ENCODE data around the gene MRGPRD.

The MRGPRD gene

DNA sequence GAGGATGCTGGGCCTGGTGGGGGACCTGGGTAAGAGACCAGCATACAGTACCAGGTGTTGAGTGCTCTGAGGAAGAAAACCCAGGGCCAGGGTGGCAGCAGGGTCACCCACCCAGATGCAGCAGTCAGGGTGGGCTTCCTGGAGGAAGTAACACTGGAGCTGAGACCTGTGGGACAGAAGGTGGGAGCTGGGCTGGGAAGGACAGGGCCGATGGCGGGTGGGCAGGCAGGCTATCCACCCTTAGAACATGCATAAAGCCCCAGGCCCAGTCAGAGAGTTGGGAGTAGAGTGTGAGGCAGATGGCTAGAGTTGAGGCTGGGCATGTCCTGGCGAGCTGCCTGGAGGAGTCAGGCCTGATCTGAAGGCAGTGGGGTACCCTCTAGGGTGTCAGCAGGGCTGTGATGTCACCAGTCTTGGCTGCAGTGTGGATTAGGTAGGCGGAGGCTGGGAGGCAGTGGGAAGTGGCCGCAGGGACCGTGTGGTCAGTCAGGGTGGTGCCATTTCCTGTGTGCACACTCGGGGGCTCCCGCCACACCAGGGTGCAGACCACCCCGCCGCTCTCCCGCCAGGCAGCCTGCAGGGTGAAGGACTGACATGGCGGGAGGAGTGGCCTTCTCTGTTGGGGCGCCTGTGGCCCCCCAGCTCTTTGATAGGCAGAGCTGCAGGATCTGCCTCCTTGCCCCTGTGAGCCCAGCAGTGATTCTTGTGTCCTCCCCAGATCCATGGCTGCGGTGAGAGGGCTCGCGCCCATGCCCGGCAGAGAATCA is 41.8 kb downstream of the MRGPRD start:
- peaks cover 21% of the 10 kb centered on the region; the same call in 1 of the 2 replicates for H3K36me3 ChIP-seq (ENCODE audit: insufficient read depth, low read length)
- no peak overlapping the region for H3K9ac ChIP-seq (ENCODE audit: low read depth, low read length, poor library complexity, severe bottlenecking)
- H3K79me2 ChIP-seq (ENCODE audit: insufficient read depth, low read length), result no peaks in the 10 kb centered on the region
- H4K20me1 ChIP-seq (ENCODE audit: insufficient read depth, low read length, poor library complexity, severe bottlenecking), result no peaks in the 10 kb centered on the region
- no peaks in the 10 kb centered on the region for H3K4me1 ChIP-seq (ENCODE audit: insufficient read depth, low read length, poor library complexity, severe bottlenecking)
- no peak overlapping the region for H3K4me2 ChIP-seq (ENCODE audit: low read depth, low read length, poor library complexity, severe bottlenecking)
- no peak overlapping the region for H3K4me3 ChIP-seq (ENCODE audit: low read length, poor library complexity, severe bottlenecking)
- H3K9me2 ChIP-seq (replicated peaks; ENCODE audit: low read depth, low read length), result no peaks in the 10 kb centered on the region
- H3K9me3 ChIP-seq (ENCODE audit: insufficient read depth, low read depth, low read length), result no peaks in the 10 kb centered on the region
- H3K27me3 ChIP-seq (ENCODE audit: insufficient read depth, low read length, poor library complexity, severe bottlenecking), result no peaks in the 10 kb centered on the region
- TF ChIP-seq, protein P1, sequence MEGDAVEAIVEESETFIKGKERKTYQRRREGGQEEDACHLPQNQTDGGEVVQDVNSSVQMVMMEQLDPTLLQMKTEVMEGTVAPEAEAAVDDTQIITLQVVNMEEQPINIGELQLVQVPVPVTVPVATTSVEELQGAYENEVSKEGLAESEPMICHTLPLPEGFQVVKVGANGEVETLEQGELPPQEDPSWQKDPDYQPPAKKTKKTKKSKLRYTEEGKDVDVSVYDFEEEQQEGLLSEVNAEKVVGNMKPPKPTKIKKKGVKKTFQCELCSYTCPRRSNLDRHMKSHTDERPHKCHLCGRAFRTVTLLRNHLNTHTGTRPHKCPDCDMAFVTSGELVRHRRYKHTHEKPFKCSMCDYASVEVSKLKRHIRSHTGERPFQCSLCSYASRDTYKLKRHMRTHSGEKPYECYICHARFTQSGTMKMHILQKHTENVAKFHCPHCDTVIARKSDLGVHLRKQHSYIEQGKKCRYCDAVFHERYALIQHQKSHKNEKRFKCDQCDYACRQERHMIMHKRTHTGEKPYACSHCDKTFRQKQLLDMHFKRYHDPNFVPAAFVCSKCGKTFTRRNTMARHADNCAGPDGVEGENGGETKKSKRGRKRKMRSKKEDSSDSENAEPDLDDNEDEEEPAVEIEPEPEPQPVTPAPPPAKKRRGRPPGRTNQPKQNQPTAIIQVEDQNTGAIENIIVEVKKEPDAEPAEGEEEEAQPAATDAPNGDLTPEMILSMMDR (conservative IDR thresholded peaks at IDR 0.05; ENCODE audit: low read length), result no peak
- no peak for TF ChIP-seq EZH2phosphoT487 (IDR thresholded peaks at IDR 0.05; ENCODE audit: borderline replicate concordance)
- no peak overlapping the region for H2AFZ ChIP-seq (ENCODE audit: low read length)
- H3F3A ChIP-seq (ENCODE audit: low read depth), result no peaks in the 10 kb centered on the region

DNA sequence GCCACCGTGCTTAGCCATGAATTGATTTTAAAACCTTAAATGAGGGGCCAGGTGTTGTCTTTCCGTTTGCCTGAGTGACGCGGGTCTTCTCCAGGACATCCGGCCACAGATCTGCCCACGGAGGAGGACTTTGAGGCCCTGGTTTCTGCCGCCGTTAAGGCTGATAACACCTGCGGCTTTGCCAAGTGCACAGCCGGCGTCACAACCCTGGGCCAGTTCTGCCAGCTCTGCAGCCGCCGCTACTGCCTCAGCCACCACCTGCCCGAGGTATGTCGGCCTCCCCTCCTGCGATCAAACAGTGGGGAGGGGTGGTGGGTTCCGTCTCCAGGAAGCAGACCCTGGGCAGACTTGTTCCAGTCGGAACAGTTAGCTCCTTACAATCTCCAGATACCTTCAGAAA is 42.7 kb downstream of the MRGPRD start:
- H3K9me2 ChIP-seq (replicated peaks; ENCODE audit: low read depth, low read length), result no peaks in the 10 kb centered on the region
- H3K4me1 ChIP-seq (ENCODE audit: insufficient read depth, low read length, poor library complexity, severe bottlenecking), result no peaks in the 10 kb centered on the region
- no peak overlapping the region for H3K4me2 ChIP-seq (ENCODE audit: low read depth, low read length, poor library complexity, severe bottlenecking)
- no peaks in the 10 kb centered on the region for H3F3A ChIP-seq (ENCODE audit: low read depth)
- no peak for TF ChIP-seq EZH2phosphoT487 (IDR thresholded peaks at IDR 0.05; ENCODE audit: borderline replicate concordance)
- TF ChIP-seq, protein P1 (conservative IDR thresholded peaks at IDR 0.05; ENCODE audit: low read length), result no peak
- no peaks in the 10 kb centered on the region for H3K27me3 ChIP-seq (ENCODE audit: insufficient read depth, low read length, poor library complexity, severe bottlenecking)
- no peak overlapping the region for H2AFZ ChIP-seq (ENCODE audit: low read length)
- no peak overlapping the region for H3K4me3 ChIP-seq (ENCODE audit: low read length, poor library complexity, severe bottlenecking)
- peaks cover 25% of the 10 kb centered on the region; the same call in 1 of the 2 replicates for H3K36me3 ChIP-seq (ENCODE audit: insufficient read depth, low read length)
- H3K9me3 ChIP-seq (ENCODE audit: insufficient read depth, low read depth, low read length), result no peaks in the 10 kb centered on the region
- no peak overlapping the region for H3K9ac ChIP-seq (ENCODE audit: low read depth, low read length, poor library complexity, severe bottlenecking)
- H4K20me1 ChIP-seq (ENCODE audit: insufficient read depth, low read length, poor library complexity, severe bottlenecking), result no peaks in the 10 kb centered on the region
- no peaks in the 10 kb centered on the region for H3K79me2 ChIP-seq (ENCODE audit: insufficient read depth, low read length)

DNA sequence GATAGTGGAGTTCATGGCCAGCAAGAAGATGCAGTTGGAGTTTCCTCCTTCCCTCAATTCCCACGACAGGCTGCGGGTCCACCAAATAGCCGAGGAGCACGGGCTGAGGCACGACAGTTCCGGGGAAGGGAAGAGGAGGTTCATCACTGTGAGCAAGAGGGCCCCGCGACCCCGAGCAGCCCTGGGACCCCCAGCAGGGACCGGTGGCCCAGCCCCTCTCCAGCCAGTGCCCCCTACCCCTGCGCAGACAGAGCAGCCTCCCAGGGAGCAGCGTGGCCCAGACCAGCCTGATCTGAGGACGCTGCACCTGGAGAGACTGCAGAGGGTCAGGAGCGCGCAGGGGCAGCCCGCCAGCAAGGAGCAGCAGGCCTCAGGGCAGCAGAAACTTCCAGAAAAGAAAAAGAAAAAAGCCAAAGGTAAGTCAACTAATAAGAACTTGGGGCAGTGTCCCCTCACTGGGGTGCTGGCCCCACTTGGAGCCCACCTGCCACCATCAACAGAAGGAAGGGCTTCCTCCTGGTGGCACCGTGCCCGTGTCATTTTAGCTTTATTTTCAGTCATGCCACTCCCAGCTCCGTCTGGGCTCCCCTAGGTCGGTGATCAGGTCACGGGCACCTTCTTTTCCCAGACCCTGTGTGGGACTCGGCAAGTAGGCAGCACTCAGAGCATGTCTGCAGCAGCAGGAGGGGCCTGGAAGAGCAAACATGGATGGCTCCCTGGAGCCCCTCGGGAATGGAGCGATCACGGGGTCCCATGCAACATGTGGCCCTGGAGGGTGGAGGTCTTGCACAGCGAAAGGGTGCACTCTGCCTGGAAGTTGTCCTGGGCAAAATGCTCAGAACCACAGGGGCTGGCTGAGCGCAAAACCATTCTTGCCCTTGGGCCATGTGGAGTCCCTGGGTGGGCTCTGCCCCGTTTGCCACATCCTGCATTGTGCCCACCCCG is 43.8 kb downstream of the MRGPRD start:
- Histone ChIP-seq H3K9me2 (replicated peaks; ENCODE audit: low read depth, low read length) (no peaks in the 10 kb centered on the region), H3K9me3 (ENCODE audit: insufficient read depth, low read depth, low read length) (no peaks in the 10 kb centered on the region), H4K20me1 (ENCODE audit: insufficient read depth, low read length, poor library complexity, severe bottlenecking) (no peaks in the 10 kb centered on the region), H3K36me3 (ENCODE audit: insufficient read depth, low read length) (peaks cover 25% of the 10 kb centered on the region; the same call in 1 of the 2 replicates), H2AFZ (ENCODE audit: low read length) (no peak overlapping the region), H3K79me2 (ENCODE audit: insufficient read depth, low read length) (no peaks in the 10 kb centered on the region), H3F3A (ENCODE audit: low read depth) (no peaks in the 10 kb centered on the region), H3K4me2 (ENCODE audit: low read depth, low read length, poor library complexity, severe bottlenecking) (no peak overlapping the region), H3K27me3 (ENCODE audit: insufficient read depth, low read length, poor library complexity, severe bottlenecking) (no peaks in the 10 kb centered on the region), H3K9ac (ENCODE audit: low read depth, low read length, poor library complexity, severe bottlenecking) (no peak overlapping the region), H3K4me3 (ENCODE audit: low read length, poor library complexity, severe bottlenecking) (no peak overlapping the region), H3K4me1 (ENCODE audit: insufficient read depth, low read length, poor library complexity, severe bottlenecking) (no peaks in the 10 kb centered on the region)
- TF ChIP-seq EZH2phosphoT487 (IDR thresholded peaks at IDR 0.05; ENCODE audit: borderline replicate concordance), result no peak
- TF ChIP-seq, protein P1 (conservative IDR thresholded peaks at IDR 0.05; ENCODE audit: low read length), result no peak

Measured in Loucy (cell line).